Uterus (tissue), 4 donors: ENCODE data around the gene TRIOBP. TPM values are rescaled to one million over a fixed set of nuclear protein-coding genes. Genes with fewer than 3 reads are reported as not detected.

Experiments used
- DNase-seq, 2 donors: peaks; one replicate each; pipeline ENCODE4 v3.0.0-alpha.2; 2019 to 2020
- H3K27ac ChIP-seq, 2 donors: fragments of 200-600 bp; sonication (generic); 1 replicate in 1 of 2; 2 replicates in 1 of 2; pipeline ENCODE4 v1.5.1; 2016 to 2018
- H3K27me3 ChIP-seq, 2 donors: fragments of 200-600 bp; sonication (generic); one replicate each; pipeline ENCODE4 v1.5.1; 2018 to 2019; ENCODE audit warnings: control low read depth in 1 of 2
- H3K36me3 ChIP-seq, 2 donors: fragments of 200-600 bp; sonication (generic); one replicate each; pipeline ENCODE4 v1.5.1; 2019; ENCODE audit warnings: control low read depth in 1 of 2
- H3K4me1 ChIP-seq, 2 donors: fragments of 200-600 bp; sonication (generic); one replicate each; pipeline ENCODE4 v1.5.1; 2018 to 2019; ENCODE audit warnings: control low read depth in 1 of 2
- H3K4me3 ChIP-seq, 2 donors: fragments of 200-600 bp; sonication (generic); 1 replicate in 1 of 2; 2 replicates in 1 of 2; pipeline ENCODE4 v1.5.1; 2018 to 2019; ENCODE audit warnings: mild to moderate bottlenecking in 1 of 2
- H3K9me3 ChIP-seq, 2 donors: fragments of 200-600 bp; sonication (generic); one replicate each; pipeline ENCODE4 v1.5.1; 2019; ENCODE audit warnings: control low read depth in 1 of 2
- POLR2A ChIP-seq, 2 donors: fragments of 450-650 bp; IDR thresholded peaks; one replicate each; pipeline ENCODE4 v1.6.1; 2016; ENCODE audit warnings: antibody characterized with exemption in 2 of 2, mild to moderate bottlenecking in 1 of 2, moderate library complexity in 1 of 2
- intact Hi-C: fragments of 100-400 bp; cut with DNase I; formaldehyde crosslinking; loops from one replicate; pipeline ENCODE4 v1.15.1; 2023; ENCODE audit warnings: low total_unique reads
- total RNA-seq, 4 donors: library from RNA; depleted of rRNA in 3 of 4; stranded (reverse); fragments of >200 nt in 3 of 4; gene quantifications; one replicate each; pipeline versions ENCODE4 v1.1.0 to v1.2.4, GENCODE V29; 2014 to 2023
- TF ChIP-seq, protein P1 (sequence below), 4 experiments: fragments of 200-600 bp in 2 of 4; fragments of 450-650 bp in 2 of 4; sonication (generic) in 2 of 4; IDR thresholded peaks; one replicate each; pipeline ENCODE4 v1.5.1; 2016 to 2019; ENCODE audit warnings: antibody characterized with exemption in 4 of 4, mild to moderate bottlenecking in 2 of 4, moderate library complexity in 1 of 4
- donor health status: DM: yes; HTN: yes; CAD: no.

The TRIOBP gene
- total RNA-seq, 4 donors from 2014 or later, result 56.2 to 177 (median 127) TPM

DNA sequence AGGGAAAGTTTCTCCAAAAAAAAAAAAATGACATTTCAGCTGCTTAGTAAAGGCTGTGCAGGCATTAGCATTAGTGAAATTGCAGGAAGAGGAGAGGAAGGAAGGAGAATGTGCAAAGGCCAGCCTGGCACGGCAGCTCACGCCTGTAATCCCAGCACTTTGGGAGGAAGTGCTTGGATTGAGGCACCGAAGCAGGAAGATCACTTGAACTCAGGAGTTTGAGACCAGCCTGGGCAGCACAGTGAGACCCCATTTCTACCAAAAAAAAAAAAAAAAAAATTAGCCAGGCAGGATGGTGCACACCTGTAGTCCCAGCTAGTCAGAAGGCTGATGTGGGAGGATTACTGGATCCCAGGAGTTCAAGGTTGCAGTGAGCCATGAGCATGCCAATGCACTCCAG lies 7.8 kb downstream of the TRIOBP start:
- no peaks in the 10 kb centered on the region for H3K27me3 ChIP-seq
- no peak overlapping the region for H3K4me3 ChIP-seq
- no peak for DNase-seq
- no peak overlapping the region for H3K27ac ChIP-seq
- H3K9me3 ChIP-seq, result no peaks in the 10 kb centered on the region
- no peaks in the 10 kb centered on the region for H3K36me3 ChIP-seq
- intact Hi-C loops, result no loop called here
- no peaks in the 10 kb centered on the region for H3K4me1 ChIP-seq
- TF ChIP-seq POLR2A (IDR thresholded peaks at IDR 0.05), result no peak
- TF ChIP-seq, protein P1, sequence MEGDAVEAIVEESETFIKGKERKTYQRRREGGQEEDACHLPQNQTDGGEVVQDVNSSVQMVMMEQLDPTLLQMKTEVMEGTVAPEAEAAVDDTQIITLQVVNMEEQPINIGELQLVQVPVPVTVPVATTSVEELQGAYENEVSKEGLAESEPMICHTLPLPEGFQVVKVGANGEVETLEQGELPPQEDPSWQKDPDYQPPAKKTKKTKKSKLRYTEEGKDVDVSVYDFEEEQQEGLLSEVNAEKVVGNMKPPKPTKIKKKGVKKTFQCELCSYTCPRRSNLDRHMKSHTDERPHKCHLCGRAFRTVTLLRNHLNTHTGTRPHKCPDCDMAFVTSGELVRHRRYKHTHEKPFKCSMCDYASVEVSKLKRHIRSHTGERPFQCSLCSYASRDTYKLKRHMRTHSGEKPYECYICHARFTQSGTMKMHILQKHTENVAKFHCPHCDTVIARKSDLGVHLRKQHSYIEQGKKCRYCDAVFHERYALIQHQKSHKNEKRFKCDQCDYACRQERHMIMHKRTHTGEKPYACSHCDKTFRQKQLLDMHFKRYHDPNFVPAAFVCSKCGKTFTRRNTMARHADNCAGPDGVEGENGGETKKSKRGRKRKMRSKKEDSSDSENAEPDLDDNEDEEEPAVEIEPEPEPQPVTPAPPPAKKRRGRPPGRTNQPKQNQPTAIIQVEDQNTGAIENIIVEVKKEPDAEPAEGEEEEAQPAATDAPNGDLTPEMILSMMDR (IDR thresholded peaks at IDR 0.05), result no peak

DNA sequence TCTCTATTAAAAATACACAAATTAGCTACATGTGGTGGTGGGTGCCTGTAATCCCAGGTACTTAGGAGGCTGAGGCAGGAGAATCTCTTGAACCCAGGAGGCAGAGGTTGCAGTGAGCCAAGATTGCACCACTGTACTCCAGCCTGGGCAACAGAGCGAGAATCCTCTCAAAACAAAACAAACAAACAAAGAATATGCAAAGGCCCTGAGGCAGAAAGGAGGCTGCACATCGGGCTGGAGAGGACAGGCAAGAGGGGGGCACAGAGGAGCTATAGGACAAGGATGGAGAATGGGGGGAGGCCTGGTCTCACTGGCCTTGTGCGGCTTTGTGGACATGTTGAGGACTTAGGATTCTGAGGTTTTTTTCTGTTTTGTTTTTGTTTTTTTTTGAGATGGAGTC lies 8.4 kb downstream of the TRIOBP start:
- TF ChIP-seq POLR2A (IDR thresholded peaks at IDR 0.05), result no peak
- TF ChIP-seq, protein P1 (IDR thresholded peaks at IDR 0.05), result no peak
- H3K27me3 ChIP-seq, result no peaks in the 10 kb centered on the region
- intact Hi-C loops, result no loop called here
- H3K36me3 ChIP-seq, result no peaks in the 10 kb centered on the region
- no peaks in the 10 kb centered on the region for H3K4me1 ChIP-seq
- no peak overlapping the region for H3K4me3 ChIP-seq
- H3K27ac ChIP-seq, result no peak overlapping the region
- DNase-seq, result no peak
- H3K9me3 ChIP-seq, result no peaks in the 10 kb centered on the region

DNA sequence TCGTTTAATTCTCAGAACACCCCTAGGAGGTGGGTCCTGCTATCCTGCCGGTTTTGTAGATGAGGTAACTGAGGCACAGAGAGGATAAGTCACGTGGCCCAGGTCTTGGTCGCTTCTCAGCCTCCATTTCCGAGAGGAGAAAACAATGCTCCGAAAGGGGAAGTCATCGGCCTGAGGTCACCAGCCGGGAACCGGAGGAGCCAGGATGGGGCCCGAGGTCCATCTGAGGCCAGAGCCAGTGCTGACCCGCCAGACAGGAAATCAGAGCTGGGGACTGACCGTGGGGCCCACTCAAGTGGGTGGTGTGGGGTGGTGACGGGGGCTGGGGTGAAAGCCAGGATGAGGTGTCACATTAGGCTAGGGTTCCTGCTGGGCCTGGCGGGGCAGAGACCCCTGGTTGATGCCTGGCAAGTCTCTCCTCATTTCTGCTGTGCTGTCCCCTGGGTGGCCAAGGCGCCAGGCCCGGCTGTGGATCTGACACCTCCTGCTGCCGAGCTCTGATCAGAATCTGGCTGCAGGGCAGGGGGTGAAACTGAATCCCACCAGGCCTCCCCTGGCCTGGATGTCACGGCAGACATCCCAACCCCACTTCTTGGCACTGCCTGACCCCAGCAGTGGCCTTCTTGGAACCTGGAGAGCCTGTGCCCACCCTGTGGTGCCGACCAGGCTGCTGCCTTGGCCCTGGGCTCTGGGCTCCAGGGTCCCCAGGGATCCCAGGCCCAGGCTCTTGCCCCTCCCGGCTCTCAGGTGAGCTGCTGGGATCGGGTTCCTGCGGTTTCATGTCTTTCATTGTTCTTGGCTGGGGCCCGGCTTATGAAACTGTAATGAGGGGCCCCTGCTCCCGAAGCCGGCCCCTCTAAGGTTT lies 12.0 kb downstream of the TRIOBP start:
- H3K27ac ChIP-seq, result no peak overlapping the region
- no peaks in the 10 kb centered on the region for H3K4me1 ChIP-seq
- H3K27me3 ChIP-seq, result no peaks in the 10 kb centered on the region
- intact Hi-C loops, result no loop called here
- TF ChIP-seq, protein P1 (IDR thresholded peaks at IDR 0.05), result no peak
- no peak for TF ChIP-seq POLR2A (IDR thresholded peaks at IDR 0.05)
- DNase-seq, result no peak
- no peaks in the 10 kb centered on the region for H3K36me3 ChIP-seq
- H3K9me3 ChIP-seq, result no peaks in the 10 kb centered on the region
- H3K4me3 ChIP-seq, result no peak overlapping the region

DNA sequence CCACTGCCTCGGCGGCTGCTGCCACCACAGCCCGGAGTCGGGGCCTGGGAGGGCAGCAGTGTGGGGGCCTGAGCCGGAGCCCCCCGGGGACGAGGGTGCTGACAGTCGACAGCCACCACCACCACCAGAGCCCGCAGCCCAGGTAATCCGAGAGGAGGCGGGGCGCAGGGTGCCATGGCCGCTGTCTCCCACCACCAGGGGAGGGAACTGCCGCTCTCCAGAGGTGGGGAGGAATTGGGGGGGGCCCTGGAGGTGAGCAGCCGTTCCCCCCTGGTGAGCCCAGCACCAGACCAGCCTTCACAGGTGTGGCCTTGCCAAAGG lies 12.6 kb downstream of the TRIOBP start:
- no peaks in the 10 kb centered on the region for H3K27me3 ChIP-seq
- intact Hi-C loops, result no loop called here
- no peak overlapping the region for H3K4me3 ChIP-seq
- no peak for DNase-seq
- H3K27ac ChIP-seq, result no peak overlapping the region
- H3K9me3 ChIP-seq, result no peaks in the 10 kb centered on the region
- no peaks in the 10 kb centered on the region for H3K4me1 ChIP-seq
- TF ChIP-seq, protein P1 (IDR thresholded peaks at IDR 0.05), result no peak
- TF ChIP-seq POLR2A (IDR thresholded peaks at IDR 0.05), result no peak
- no peaks in the 10 kb centered on the region for H3K36me3 ChIP-seq

DNA sequence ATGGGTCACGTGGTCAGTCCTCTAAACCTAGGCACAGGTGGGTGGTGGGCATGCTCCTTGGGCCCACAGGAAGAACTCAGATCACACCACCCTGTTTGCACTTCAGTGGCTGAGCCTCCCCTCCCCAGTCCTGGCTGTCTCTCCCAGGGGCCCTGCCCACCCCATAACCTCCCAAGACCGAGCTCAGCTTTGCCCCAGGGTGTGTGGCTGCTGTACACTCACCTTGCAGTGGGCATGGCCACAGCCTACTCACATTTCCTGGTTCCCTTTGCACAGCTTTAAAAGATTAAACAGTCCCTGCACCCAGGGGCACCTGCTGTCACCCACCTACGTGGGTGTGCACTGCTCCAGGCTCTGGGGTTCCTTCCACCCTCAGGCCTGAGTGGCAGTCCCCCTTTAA lies 13.8 kb downstream of the TRIOBP start:
- no peaks in the 10 kb centered on the region for H3K4me1 ChIP-seq
- no peaks in the 10 kb centered on the region for H3K27me3 ChIP-seq
- no peak for DNase-seq
- no peaks in the 10 kb centered on the region for H3K9me3 ChIP-seq
- no peak overlapping the region for H3K4me3 ChIP-seq
- intact Hi-C loops, result no loop called here
- H3K27ac ChIP-seq, result no peak overlapping the region
- TF ChIP-seq, protein P1 (IDR thresholded peaks at IDR 0.05), result no peak
- TF ChIP-seq POLR2A (IDR thresholded peaks at IDR 0.05), result no peak
- H3K36me3 ChIP-seq, result no peaks in the 10 kb centered on the region
